Rectal smooth muscle tissue (tissue), 1 donor: Measurements from ENCODE around the gene ZC3H8.

Experiments
- H3K27ac ChIP-seq: one replicate; pipeline ENCODE4 v1.7.0; 2013; ENCODE audit warnings: low read depth, low read length, inconsistent platforms
- H3K27me3 ChIP-seq: one replicate; pipeline ENCODE4 v1.7.0; 2013; ENCODE audit warnings: low read length; ENCODE audit not compliant: control insufficient read depth, insufficient read depth
- H3K36me3 ChIP-seq: one replicate; pipeline ENCODE4 v1.7.0; 2013; ENCODE audit warnings: low read length; ENCODE audit not compliant: control insufficient read depth, insufficient read depth
- H3K4me1 ChIP-seq: one replicate; pipeline ENCODE4 v1.7.0; 2013; ENCODE audit warnings: low read length; ENCODE audit not compliant: control insufficient read depth, insufficient read depth
- H3K4me3 ChIP-seq: one replicate; pipeline ENCODE4 v1.7.0; 2013; ENCODE audit warnings: low read length
- H3K9ac ChIP-seq: one replicate; pipeline ENCODE4 v1.7.0; 2013; ENCODE audit warnings: low read length

Gene ZC3H8

DNA sequence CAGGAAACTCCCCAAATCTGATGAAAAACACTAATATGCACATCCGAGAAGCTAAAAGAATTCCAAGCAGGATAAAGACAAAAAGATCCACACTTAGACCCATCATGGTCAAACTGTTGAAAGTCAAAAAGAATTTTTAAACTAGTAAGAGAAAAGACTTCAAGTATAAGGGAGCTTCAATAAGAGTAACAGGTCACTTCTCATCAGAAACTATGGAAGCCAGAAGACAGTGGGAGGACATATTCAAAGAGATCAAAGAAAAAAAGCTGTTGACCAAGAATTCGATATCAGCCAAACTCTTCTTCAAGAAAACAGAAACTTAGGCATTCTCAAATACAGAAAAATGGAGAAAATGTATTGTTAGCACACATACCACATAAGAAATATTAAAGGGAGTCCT is 50.4 kb downstream of the ZC3H8 start:
- Histone ChIP-seq H3K9ac (no peak overlapping the region), H3K27me3 (no peaks in the 10 kb centered on the region), H3K4me3 (no peak overlapping the region), H3K36me3 (no peaks in the 10 kb centered on the region), H3K27ac (no peak overlapping the region), H3K4me1 (no peaks in the 10 kb centered on the region)

DNA sequence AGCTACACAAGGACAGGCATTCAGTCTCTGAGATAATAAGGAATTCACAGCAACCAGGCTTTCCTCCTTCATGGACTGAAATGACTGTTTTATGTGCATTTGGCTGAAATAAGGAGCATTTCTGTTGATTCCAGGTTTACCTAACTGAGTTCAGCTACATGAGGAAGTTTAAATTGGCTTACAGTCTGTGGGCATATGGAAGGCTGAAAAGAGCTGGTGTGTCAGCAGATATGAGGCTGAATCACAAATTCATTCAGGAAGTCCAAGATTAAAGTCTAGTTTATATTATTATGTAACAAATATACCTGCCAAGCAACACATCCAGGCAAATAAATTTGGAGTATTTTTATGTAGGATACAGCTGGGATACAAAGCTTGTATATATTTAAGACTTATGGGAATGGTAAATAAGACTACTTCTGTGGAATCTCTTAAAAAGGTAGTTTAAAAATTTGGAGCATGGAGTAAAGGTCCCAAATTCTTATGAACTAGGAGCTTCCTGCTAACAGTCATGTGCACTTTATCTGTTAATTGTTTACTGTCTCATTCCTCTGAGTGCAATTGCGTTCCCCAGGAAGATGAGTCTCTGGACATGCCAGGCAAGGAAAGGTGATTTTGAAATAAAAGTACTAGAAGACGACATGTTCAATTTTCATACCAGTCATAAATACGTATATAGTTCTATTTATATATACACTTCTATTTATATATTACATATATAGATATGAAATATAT is 53.0 kb downstream of the ZC3H8 start:
- no peak overlapping the region for H3K4me3 ChIP-seq
- no peak overlapping the region for H3K9ac ChIP-seq
- H3K27ac ChIP-seq: no peak overlapping the region
- no peaks in the 10 kb centered on the region for H3K4me1 ChIP-seq
- no peaks in the 10 kb centered on the region for H3K27me3 ChIP-seq
- H3K36me3 ChIP-seq: no peaks in the 10 kb centered on the region

DNA sequence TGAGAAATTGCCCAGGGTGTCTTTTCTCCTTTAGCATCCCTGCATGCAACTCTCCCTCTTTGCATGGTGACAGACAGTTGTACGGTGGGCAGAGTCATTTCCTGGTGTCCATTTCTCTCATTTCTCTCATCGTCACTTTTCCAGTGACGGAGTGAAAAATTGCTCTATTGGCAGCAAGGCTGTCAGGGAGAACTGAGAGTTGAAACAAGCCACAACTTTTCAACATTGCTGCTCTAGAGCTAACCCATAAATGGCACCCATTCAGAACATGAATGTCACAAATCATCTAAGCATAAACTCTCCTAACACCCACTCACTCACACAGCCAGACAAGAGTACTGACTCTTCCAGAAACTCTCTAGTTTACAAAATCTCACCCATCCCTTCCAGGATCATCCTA is 55.7 kb downstream of the ZC3H8 start:
- no peaks in the 10 kb centered on the region for H3K27me3 ChIP-seq
- no peak overlapping the region for H3K4me3 ChIP-seq
- H3K27ac ChIP-seq: no peak overlapping the region
- H3K9ac ChIP-seq: no peak overlapping the region
- no peaks in the 10 kb centered on the region for H3K4me1 ChIP-seq
- H3K36me3 ChIP-seq: no peaks in the 10 kb centered on the region

DNA sequence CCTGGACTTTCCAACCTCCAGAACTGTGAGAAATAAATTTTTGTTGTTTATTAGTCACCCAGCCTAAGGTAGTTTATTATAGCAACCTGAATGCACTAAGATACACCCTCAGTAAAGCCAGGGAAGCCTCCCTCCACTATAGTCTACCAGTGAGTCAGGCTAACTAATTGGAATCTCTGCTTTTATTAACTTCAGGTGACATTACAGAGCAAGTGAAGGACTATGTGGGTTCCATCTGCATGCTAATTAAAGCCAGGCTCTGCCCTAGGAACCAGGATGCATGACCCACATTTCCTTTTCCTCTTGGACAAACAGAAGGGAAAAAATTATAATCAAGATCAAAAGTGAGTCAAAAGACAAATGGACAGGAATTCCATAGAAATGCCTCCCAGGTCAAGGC is 56.1 kb downstream of the ZC3H8 start:
- Histone ChIP-seq H3K4me3 (no peak overlapping the region), H3K27ac (no peak overlapping the region), H3K4me1 (no peaks in the 10 kb centered on the region), H3K9ac (no peak overlapping the region), H3K27me3 (no peaks in the 10 kb centered on the region), H3K36me3 (no peaks in the 10 kb centered on the region)

DNA sequence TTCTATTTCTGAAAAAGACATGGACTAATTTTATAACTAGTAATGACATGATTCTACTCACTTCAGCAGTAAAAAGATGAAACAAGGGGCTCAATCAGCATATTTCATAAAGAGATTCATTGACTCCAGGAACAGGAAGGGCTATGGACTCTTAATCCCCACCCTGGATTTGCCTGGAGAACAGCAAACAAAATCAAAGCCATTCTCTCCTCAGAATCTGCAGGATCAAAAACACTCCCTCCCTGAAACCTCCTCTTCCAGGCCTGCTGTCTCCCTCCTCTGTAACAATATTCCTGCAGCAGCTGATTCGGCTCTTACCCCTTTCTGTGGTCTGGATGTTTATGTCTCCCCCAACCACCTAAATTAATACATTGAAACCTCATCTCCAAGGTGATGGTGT is 57.0 kb downstream of the ZC3H8 start:
- Histone ChIP-seq H3K4me1 (no peaks in the 10 kb centered on the region), H3K27me3 (no peaks in the 10 kb centered on the region), H3K36me3 (no peaks in the 10 kb centered on the region)

DNA sequence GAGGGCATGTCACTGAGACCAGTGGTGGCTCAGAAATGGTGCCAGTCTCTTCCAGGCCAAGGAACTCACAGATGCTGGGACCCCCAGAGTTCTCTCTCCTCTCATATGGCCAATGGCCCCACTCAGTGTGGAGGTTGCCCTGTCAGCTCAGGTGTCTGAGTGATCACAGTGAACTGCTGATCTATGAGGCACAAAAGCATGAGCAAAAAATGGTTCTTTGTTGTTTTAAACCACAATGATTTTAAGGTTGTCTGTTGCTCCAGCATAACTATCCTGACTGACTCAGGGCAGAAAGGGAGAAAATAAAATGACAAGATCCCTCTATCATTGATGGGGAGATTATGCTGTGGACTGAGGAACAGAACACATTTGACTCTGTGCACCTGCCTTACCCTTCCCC is 58.9 kb downstream of the ZC3H8 start:
- H3K4me3 ChIP-seq: no peak overlapping the region
- no peaks in the 10 kb centered on the region for H3K27me3 ChIP-seq
- no peaks in the 10 kb centered on the region for H3K36me3 ChIP-seq
- no peak overlapping the region for H3K9ac ChIP-seq
- no peak overlapping the region for H3K27ac ChIP-seq
- no peaks in the 10 kb centered on the region for H3K4me1 ChIP-seq

More for the DNA sequence above, 57.0 kb downstream of the ZC3H8 start:
- no peak overlapping the region for H3K9ac ChIP-seq
- H3K27ac ChIP-seq: no peak overlapping the region
- H3K4me3 ChIP-seq: no peak overlapping the region

DNA sequence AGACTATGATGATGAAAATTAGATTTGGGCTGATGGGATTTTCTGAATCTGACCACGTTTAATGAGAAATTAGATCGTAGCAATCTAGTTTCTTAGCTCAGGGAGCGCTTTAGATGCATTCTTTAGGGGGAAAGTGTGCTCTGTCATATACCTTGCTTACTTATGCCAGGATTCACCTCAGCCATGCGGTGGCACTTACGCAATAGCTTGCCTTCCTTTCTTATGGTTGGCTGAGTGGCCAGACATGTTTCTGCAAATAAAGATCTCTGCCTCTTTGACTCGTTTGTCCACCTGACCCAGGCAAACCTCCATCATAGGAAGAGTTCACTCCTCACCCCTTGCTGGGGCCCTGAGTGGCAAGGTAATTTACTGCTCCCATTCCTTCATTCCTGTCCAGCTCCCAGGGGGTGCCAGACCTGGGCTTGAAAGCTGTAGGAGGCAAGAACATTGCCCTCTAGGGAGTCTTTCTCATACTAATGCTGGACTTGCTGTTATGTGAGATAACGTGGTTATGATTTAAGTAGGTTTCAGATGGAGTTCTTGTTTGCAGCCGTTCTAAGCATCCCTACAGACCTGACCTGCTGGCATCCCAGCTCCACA is 59.6 kb downstream of the ZC3H8 start:
- H3K9ac ChIP-seq: no peak overlapping the region
- H3K36me3 ChIP-seq: no peaks in the 10 kb centered on the region
- no peaks in the 10 kb centered on the region for H3K27me3 ChIP-seq
- H3K4me1 ChIP-seq: no peaks in the 10 kb centered on the region
- H3K4me3 ChIP-seq: no peak overlapping the region
- no peak overlapping the region for H3K27ac ChIP-seq

DNA sequence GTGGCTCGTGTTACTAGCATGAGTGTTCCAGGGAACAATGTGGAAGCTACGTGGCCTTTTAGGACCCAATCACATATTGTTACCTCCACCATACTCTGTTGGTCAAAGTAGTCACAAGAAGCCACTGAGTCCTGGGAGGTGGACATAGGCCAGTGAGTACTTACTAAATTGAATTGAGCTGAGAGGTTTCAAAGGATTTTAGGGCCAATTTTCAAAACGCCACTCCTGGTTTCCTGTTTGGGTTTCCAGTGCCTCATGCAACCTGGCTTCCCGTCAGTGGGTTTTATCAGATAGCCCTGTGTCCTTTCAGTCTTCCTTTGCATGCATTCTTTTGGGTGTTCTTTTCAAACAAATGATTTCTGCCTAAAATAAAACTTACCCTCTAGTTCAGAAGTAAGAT is 60.4 kb downstream of the ZC3H8 start:
- H3K27me3 ChIP-seq: no peaks in the 10 kb centered on the region
- no peak overlapping the region for H3K9ac ChIP-seq
- no peaks in the 10 kb centered on the region for H3K36me3 ChIP-seq
- no peak overlapping the region for H3K4me3 ChIP-seq
- no peak overlapping the region for H3K27ac ChIP-seq
- no peaks in the 10 kb centered on the region for H3K4me1 ChIP-seq

DNA sequence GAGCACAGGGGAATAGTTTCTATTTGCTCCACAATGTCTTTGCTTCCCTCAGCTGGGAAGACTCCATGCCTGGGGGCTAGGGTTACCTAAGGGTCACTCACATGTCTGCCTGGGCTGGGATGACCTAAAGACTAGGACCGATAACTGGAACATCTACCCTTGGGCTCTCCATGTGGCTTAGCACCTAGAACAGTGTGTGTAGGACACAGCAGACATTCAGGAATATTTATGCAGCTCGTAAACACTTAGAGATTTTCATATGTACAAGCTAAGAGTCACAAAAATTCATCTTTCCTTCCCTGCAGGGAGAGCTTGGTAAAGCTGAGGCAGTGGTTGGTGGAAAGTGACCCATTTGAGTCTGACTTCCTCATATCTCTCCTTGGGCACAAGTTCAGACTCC is 60.8 kb downstream of the ZC3H8 start:
- Histone ChIP-seq H3K9ac (no peak overlapping the region), H3K36me3 (no peaks in the 10 kb centered on the region), H3K4me3 (no peak overlapping the region), H3K27ac (no peak overlapping the region), H3K4me1 (no peaks in the 10 kb centered on the region), H3K27me3 (no peaks in the 10 kb centered on the region)

DNA sequence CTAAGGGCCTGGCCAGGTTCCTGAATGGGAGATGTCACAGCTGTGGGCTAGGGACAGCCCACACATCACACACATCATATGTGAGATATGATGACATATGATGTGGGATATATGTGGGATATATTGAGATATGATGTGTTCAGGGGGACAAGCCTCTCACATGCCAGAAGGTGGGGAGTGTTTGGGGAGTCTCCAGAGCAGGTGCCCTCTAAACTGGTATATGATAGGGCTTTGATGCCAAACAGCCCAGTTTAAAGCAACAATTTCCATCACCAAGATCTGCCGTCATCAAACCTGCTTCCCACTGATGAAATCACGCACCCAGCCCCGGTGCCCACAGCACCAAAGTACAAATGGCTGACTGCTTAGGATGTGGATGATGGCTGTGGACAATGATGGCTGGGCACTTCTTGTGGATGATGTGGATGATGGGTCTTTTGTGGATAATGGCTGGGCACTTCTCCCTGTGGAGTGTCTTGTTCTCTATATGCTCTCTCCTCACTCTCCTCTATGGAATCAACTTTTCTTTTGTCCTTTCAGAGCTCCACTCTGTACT is 65.8 kb downstream of the ZC3H8 start:
- Histone ChIP-seq H3K27ac (no peak overlapping the region), H3K4me1 (no peaks in the 10 kb centered on the region)

DNA sequence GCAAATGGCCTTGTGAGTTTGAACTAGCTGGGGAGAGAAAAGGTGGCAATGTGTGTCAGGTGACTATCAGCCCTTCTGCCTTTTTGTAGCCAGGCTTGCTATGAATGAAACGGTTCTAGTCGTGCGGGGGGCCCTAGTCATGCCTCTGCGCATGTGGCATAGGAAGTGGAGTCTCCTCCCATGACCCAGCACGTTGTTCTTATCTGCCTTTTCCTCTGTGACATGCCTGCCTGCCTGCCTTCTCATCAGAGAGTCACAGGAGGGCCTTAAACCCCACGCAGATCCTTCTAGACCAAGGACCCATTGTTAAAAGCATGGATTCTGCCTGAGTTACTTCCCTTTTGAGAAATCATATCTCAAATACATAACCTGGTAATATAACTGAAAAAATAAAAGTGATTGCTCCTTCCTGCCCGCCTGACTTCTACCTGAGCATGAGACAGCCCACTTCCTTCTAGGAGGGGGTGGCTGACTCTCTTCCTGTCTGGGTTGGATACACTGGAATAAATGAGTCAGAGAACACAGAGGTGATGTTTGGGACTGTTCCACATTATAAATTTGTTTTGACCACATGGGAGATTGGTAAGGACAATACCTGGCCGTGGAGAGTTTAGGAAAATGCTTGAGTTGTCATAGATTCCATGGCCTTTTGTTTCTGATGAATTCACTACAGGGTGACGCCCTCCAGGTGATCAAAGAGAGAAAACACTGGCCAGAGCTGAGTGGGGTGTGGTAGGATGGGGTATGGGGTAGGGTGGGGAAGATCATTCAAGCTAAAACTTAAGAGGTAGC is 66.8 kb downstream of the ZC3H8 start:
- H3K27ac ChIP-seq: no peak overlapping the region
- no peaks in the 10 kb centered on the region for H3K4me1 ChIP-seq
- no peaks in the 10 kb centered on the region for H3K36me3 ChIP-seq
- no peaks in the 10 kb centered on the region for H3K27me3 ChIP-seq
- peak overlapping the region; percentile 10 for H3K9ac ChIP-seq
- no peak overlapping the region for H3K4me3 ChIP-seq

More for the DNA sequence above, 65.8 kb downstream of the ZC3H8 start:
- Histone ChIP-seq H3K9ac (no peak overlapping the region), H3K27me3 (no peaks in the 10 kb centered on the region), H3K4me3 (no peak overlapping the region), H3K36me3 (no peaks in the 10 kb centered on the region)

DNA sequence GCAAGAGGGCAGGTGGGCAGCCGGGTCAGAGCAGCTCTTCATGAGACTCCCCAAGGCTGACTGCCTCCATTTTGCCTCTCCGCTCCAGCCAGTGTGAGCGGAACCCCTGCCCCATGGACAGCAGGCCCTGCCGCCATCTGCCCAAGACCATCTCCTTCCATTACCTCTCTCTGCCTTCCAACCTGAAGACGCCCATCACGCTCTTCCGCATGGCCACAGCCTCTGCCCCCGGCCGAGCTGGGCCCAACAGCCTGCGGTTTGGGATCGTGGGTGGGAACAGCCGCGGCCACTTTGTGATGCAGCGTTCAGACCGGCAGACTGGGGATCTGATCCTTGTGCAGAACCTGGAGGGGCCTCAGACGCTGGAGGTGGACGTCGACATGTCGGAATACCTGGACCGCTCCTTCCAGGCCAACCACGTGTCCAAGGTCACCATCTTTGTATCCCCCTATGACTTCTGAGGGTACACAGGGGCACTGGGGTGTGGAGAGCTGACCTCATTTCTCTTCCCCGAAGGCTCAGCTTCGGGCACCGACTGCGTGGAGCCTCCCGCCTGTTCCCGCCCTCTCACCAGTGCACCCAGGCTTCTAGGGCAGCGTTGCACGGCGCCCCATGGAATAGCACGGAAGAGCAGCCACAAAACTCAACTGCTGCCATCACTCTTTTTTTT is 67.7 kb downstream of the ZC3H8 start:
- H3K4me3 ChIP-seq: no peak overlapping the region
- no peak overlapping the region for H3K27ac ChIP-seq
- H3K9ac ChIP-seq: peak overlapping the region; percentile 10
- H3K4me1 ChIP-seq: no peaks in the 10 kb centered on the region
- H3K27me3 ChIP-seq: no peaks in the 10 kb centered on the region
- no peaks in the 10 kb centered on the region for H3K36me3 ChIP-seq
